IPS-15b (cell line): ENCODE data around the gene UNC79.

Experiments
- H3K27me3 ChIP-seq: one replicate; pipeline ENCODE4 v1.6.1; 2013; ENCODE audit warnings: low read length; ENCODE audit not compliant: control insufficient read depth, insufficient read depth
- H3K36me3 ChIP-seq: one replicate; pipeline ENCODE4 v1.6.1; 2013; ENCODE audit warnings: low read length; ENCODE audit not compliant: control insufficient read depth, insufficient read depth
- H3K4me1 ChIP-seq: one replicate; pipeline ENCODE4 v1.6.1; 2013; ENCODE audit warnings: mild to moderate bottlenecking, low read length; ENCODE audit not compliant: control insufficient read depth, insufficient read depth
- H3K4me3 ChIP-seq: one replicate; pipeline ENCODE4 v1.5.1; 2013; ENCODE audit warnings: low read depth, low read length
- H3K9ac ChIP-seq: one replicate; pipeline ENCODE4 v1.6.1; 2013; ENCODE audit warnings: low read depth, mild to moderate bottlenecking, low read length
- H3K9me3 ChIP-seq: one replicate; pipeline ENCODE4 v1.6.1; 2013; ENCODE audit warnings: mild to moderate bottlenecking, low read length; ENCODE audit not compliant: control insufficient read depth, insufficient read depth

Gene UNC79

GRCh38 chr14:93564918-93565317 lies 134.2 kb downstream of the UNC79 start:
- Histone ChIP-seq H3K27me3 (no peaks in the 10 kb centered on the region), H3K4me3 (no peak overlapping the region), H3K9ac (no peak overlapping the region), H3K36me3 (no peaks in the 10 kb centered on the region), H3K4me1 (peaks cover 2% of the 10 kb centered on the region), H3K9me3 (no peaks in the 10 kb centered on the region)

- H3K9ac ChIP-seq: no peak overlapping the region
- no peaks in the 10 kb centered on the region for H3K9me3 ChIP-seq
- no peak overlapping the region for H3K4me3 ChIP-seq
- no peaks in the 10 kb centered on the region for H3K36me3 ChIP-seq
- peaks cover 2% of the 10 kb centered on the region for H3K4me1 ChIP-seq
- H3K27me3 ChIP-seq: no peaks in the 10 kb centered on the region
Measured at GRCh38 chr14:93566065-93566693, 135.4 kb downstream of the UNC79 start.

- no peaks in the 10 kb centered on the region for H3K36me3 ChIP-seq
- H3K27me3 ChIP-seq: no peaks in the 10 kb centered on the region
- H3K9me3 ChIP-seq: no peaks in the 10 kb centered on the region
- H3K9ac ChIP-seq: no peak overlapping the region
- peaks cover 2% of the 10 kb centered on the region for H3K4me1 ChIP-seq
- H3K4me3 ChIP-seq: no peak overlapping the region
Measured at GRCh38 chr14:93571275-93571674, 140.5 kb downstream of the UNC79 start.

GRCh38 chr14:93579178-93579577 lies 148.4 kb downstream of the UNC79 start:
- no peak overlapping the region for H3K4me3 ChIP-seq
- H3K36me3 ChIP-seq: no peaks in the 10 kb centered on the region
- H3K9ac ChIP-seq: no peak overlapping the region
- no peaks in the 10 kb centered on the region for H3K4me1 ChIP-seq
- H3K9me3 ChIP-seq: no peaks in the 10 kb centered on the region
- no peaks in the 10 kb centered on the region for H3K27me3 ChIP-seq

- no peaks in the 10 kb centered on the region for H3K27me3 ChIP-seq
- H3K36me3 ChIP-seq: no peaks in the 10 kb centered on the region
Measured at GRCh38 chr14:93582516-93582915, 151.8 kb downstream of the UNC79 start.

GRCh38 chr14:93587330-93587729 lies 156.6 kb downstream of the UNC79 start:
- H3K36me3 ChIP-seq: no peaks in the 10 kb centered on the region

More at GRCh38 chr14:93582516-93582915, 151.8 kb downstream of the UNC79 start:
- Histone ChIP-seq H3K9ac (no peak overlapping the region), H3K4me1 (no peaks in the 10 kb centered on the region), H3K9me3 (no peaks in the 10 kb centered on the region), H3K4me3 (no peak overlapping the region)

GRCh38 chr14:93591506-93591905 lies 160.8 kb downstream of the UNC79 start:
- Histone ChIP-seq H3K4me3 (no peak overlapping the region), H3K27me3 (no peaks in the 10 kb centered on the region), H3K9me3 (no peaks in the 10 kb centered on the region), H3K9ac (no peak overlapping the region), H3K36me3 (no peaks in the 10 kb centered on the region), H3K4me1 (no peaks in the 10 kb centered on the region)

More at GRCh38 chr14:93587330-93587729, 156.6 kb downstream of the UNC79 start:
- H3K27me3 ChIP-seq: no peaks in the 10 kb centered on the region
- H3K9me3 ChIP-seq: no peaks in the 10 kb centered on the region
- H3K4me3 ChIP-seq: no peak overlapping the region
- no peak overlapping the region for H3K9ac ChIP-seq
- no peaks in the 10 kb centered on the region for H3K4me1 ChIP-seq

- H3K9me3 ChIP-seq: no peaks in the 10 kb centered on the region
- no peak overlapping the region for H3K9ac ChIP-seq
- no peaks in the 10 kb centered on the region for H3K36me3 ChIP-seq
- H3K4me1 ChIP-seq: no peaks in the 10 kb centered on the region
- H3K4me3 ChIP-seq: no peak overlapping the region
- no peaks in the 10 kb centered on the region for H3K27me3 ChIP-seq
Measured at GRCh38 chr14:93592786-93593185, 162.0 kb downstream of the UNC79 start.

GRCh38 chr14:93606091-93606490 lies 175.4 kb downstream of the UNC79 start:
- Histone ChIP-seq H3K9ac (no peak overlapping the region), H3K36me3 (no peaks in the 10 kb centered on the region), H3K27me3 (no peaks in the 10 kb centered on the region), H3K4me3 (no peak overlapping the region), H3K4me1 (no peaks in the 10 kb centered on the region), H3K9me3 (no peaks in the 10 kb centered on the region)

GRCh38 chr14:93619176-93619793 lies 188.5 kb downstream of the UNC79 start:
- Histone ChIP-seq H3K9me3 (no peaks in the 10 kb centered on the region), H3K4me1 (no peaks in the 10 kb centered on the region), H3K27me3 (no peaks in the 10 kb centered on the region), H3K4me3 (no peak overlapping the region), H3K36me3 (no peaks in the 10 kb centered on the region), H3K9ac (no peak overlapping the region)

GRCh38 chr14:93628048-93628447 lies 197.3 kb downstream of the UNC79 start:
- Histone ChIP-seq H3K9ac (no peak overlapping the region), H3K4me3 (no peak overlapping the region), H3K9me3 (no peaks in the 10 kb centered on the region), H3K4me1 (no peaks in the 10 kb centered on the region), H3K36me3 (no peaks in the 10 kb centered on the region), H3K27me3 (no peaks in the 10 kb centered on the region)

GRCh38 chr14:93629643-93630042 lies 198.9 kb downstream of the UNC79 start:
- H3K9ac ChIP-seq: no peak overlapping the region
- H3K27me3 ChIP-seq: no peaks in the 10 kb centered on the region
- no peaks in the 10 kb centered on the region for H3K36me3 ChIP-seq
- no peaks in the 10 kb centered on the region for H3K9me3 ChIP-seq
- no peaks in the 10 kb centered on the region for H3K4me1 ChIP-seq
- H3K4me3 ChIP-seq: no peak overlapping the region
